ENCODE results near the gene KRT14. TPM values are rescaled to one million over a fixed set of nuclear protein-coding genes. Genes with fewer than 3 reads are reported as not detected.
A peak's percentile ranks its signal among the peaks of the same experiment; 100 is the strongest.

The KRT14 gene
- total RNA-seq, 1 experiment from 2014 or later = not detected

GRCh38 chr17:41537614-41537954, 49.1 kb downstream of the KRT14 start:
- Mint-ChIP-seq H3K36me3 (ENCODE audit: insufficient read depth in 1 of 3, low read depth in 3 of 3) (no peaks in the 10 kb centered on the region), H3K27me3 (ENCODE audit: low read depth) (peaks cover 12% of the 10 kb centered on the region), H3K9me3 (no peaks in the 10 kb centered on the region; a peak in 1 of 5 replicates), H3K4me1 (peaks cover 49 to 62% of the 10 kb centered on the region in 2 experiments), H3K27ac (peak overlapping the region in 1 of 3 experiments; percentile 10; a peak in 1 of 7 replicates), H3K4me3 (no peak overlapping the region; a peak in 1 of 5 replicates)
- Histone ChIP-seq H3K4ac (ENCODE audit: low read depth, low read length) (no peak overlapping the region), H3K79me2 (ENCODE audit: insufficient read depth, low read length) (no peaks in the 10 kb centered on the region), H3T11ph (ENCODE audit: low read length) (no peak overlapping the region), H2BK20ac (ENCODE audit: low read depth, low read length, poor library complexity, severe bottlenecking) (no peak overlapping the region), H3K23ac (ENCODE audit: insufficient read length, low read depth, low read length) (no peak overlapping the region), H3K27me3 (ENCODE audit: insufficient read depth, low read length) (no peaks in the 10 kb centered on the region), H2AK5ac (ENCODE audit: insufficient read length, low read length) (no peak overlapping the region), H3K4me2 (ENCODE audit: insufficient read depth, insufficient read length, low read length) (no peak overlapping the region), H2BK5ac (ENCODE audit: insufficient read length, low read length) (no peak overlapping the region), H2BK15ac (ENCODE audit: low read depth, low read length) (no peak overlapping the region), H4K5ac (ENCODE audit: insufficient read length, low read depth, low read length) (no peak overlapping the region), H4K20me1 (ENCODE audit: control insufficient read depth, insufficient read depth, insufficient read length) (no peaks in the 10 kb centered on the region), H2AFZ (ENCODE audit: low read length) (no peak overlapping the region), H2BK12ac (ENCODE audit: insufficient read length, low read depth, low read length) (no peak overlapping the region), H4K91ac (ENCODE audit: insufficient read length, low read depth, low read length) (no peak overlapping the region), H3K9ac (ENCODE audit: extremely low read depth, insufficient read length, low read length) (no peak overlapping the region), H3K23me2 (ENCODE audit: insufficient read length, low read depth, low read length, poor library complexity, severe bottlenecking) (no peaks in the 10 kb centered on the region), H3K56ac (ENCODE audit: insufficient read length, low read depth, low read length) (no peak overlapping the region), H3K27ac (ENCODE audit: insufficient read length, low read depth, low read length) (no peak overlapping the region), H3K18ac (ENCODE audit: insufficient read length, low read depth, low read length) (no peak overlapping the region), H4K8ac (replicated peaks; ENCODE audit: insufficient read length, low read depth, low read length) (no peak overlapping the region), H2BK120ac (ENCODE audit: low read depth, low read length, poor library complexity, severe bottlenecking) (no peak overlapping the region), H3K9me3 (ENCODE audit: control insufficient read depth, low read depth, low read length) (no peaks in the 10 kb centered on the region), H3K79me1 (ENCODE audit: insufficient read depth, low read depth, low read length, poor library complexity, severe bottlenecking) (no peaks in the 10 kb centered on the region), H3K14ac (ENCODE audit: insufficient read depth, low read length) (0 out of 2 replicates have a peak overlapping the region, but pooled peaks have one; percentile 33), H3K4me1 (ENCODE audit: insufficient read depth, low read length) (peaks cover 2% of the 10 kb centered on the region; the same call in 1 of the 2 replicates)
- no peak for DNase-seq
- WGBS (ENCODE audit: extremely low coverage, insufficient read length, low lambda C conversion rate) = no CpG with 5 or more reads among the region's 7 CpGs
- TF ChIP-seq CTCF (conservative IDR thresholded peaks at IDR 0.05) = no peak

All from H9 (cell line).